Heart left ventricle (tissue), 16 donors: Measurements from ENCODE around the gene MOK. TPM values are rescaled to one million over a fixed set of nuclear protein-coding genes. Genes with fewer than 3 reads are reported as not detected.
"Not testable (repeated sequence)": the region's sequence is repeated elsewhere in the genome, so short reads cannot be mapped to it uniquely, and the experiment has no call there.

Experiments
- ATAC-seq, 4 donors: fragments of 200-7000 bp; cut with Tn5 transposase; one replicate each; pipeline ENCODE4 v1.9.1; 2020 to 2022; ENCODE audit warnings: moderate library complexity in 4 of 4, mild to moderate bottlenecking in 3 of 4, moderate number of reproducible peaks in 1 of 4
- DNase-seq, 5 donors: peaks; one replicate each; pipeline ENCODE4 v3.0.0-alpha.2; 2020
- H3K27ac ChIP-seq, 12 donors: fragments of 200-600 bp; sonication (generic) in 4 of 12; one replicate each; pipeline versions ENCODE4 v1.5.0 to v1.8.0; 2016 to 2022; ENCODE audit warnings: mild to moderate bottlenecking in 2 of 12
- H3K27me3 ChIP-seq, 9 donors: fragments of 200-600 bp; sonication (generic) in 2 of 9; one replicate each; pipeline versions ENCODE4 v1.5.1 to v1.8.0; 2016 to 2022; ENCODE audit warnings: mild to moderate bottlenecking in 3 of 9
- H3K36me3 ChIP-seq, 9 donors: fragments of 200-600 bp; sonication (generic) in 2 of 9; one replicate each; pipeline versions ENCODE4 v1.5.0 to v1.8.0; 2018 to 2022; ENCODE audit warnings: mild to moderate bottlenecking in 2 of 9
- H3K4me1 ChIP-seq, 12 donors: fragments of 200-600 bp; sonication (generic) in 4 of 12; one replicate each; pipeline versions ENCODE4 v1.5.0 to v1.8.0; 2016 to 2022; ENCODE audit warnings: mild to moderate bottlenecking in 3 of 12
- H3K4me3 ChIP-seq, 12 donors: fragments of 200-600 bp; sonication (generic) in 4 of 12; one replicate each; pipeline versions ENCODE4 v1.5.0 to v1.8.0; 2017 to 2022; ENCODE audit warnings: mild to moderate bottlenecking in 9 of 12, moderate library complexity in 4 of 12
- H3K9me3 ChIP-seq, 12 donors: fragments of 200-600 bp; sonication (generic) in 4 of 12; one replicate each; pipeline versions ENCODE4 v1.5.0 to v1.8.0; 2016 to 2022; ENCODE audit warnings: mild to moderate bottlenecking in 1 of 12
- CTCF ChIP-seq, 12 donors: fragments of 200-600 bp; sonication (generic) in 4 of 12; IDR thresholded peaks; one replicate each; pipeline versions ENCODE4 v1.5.0 to v1.8.0; 2018 to 2022; ENCODE audit warnings: antibody characterized with exemption in 12 of 12, mild to moderate bottlenecking in 5 of 12
- POLR2A ChIP-seq, 2 donors: fragments of 450-650 bp; IDR thresholded peaks; one replicate each; pipeline ENCODE4 v1.6.1; 2017; ENCODE audit warnings: antibody characterized with exemption in 2 of 2, mild to moderate bottlenecking in 2 of 2, moderate library complexity in 2 of 2
- WGBS, 4 donors: extraction: QIAGEN DNeasy Blood & Tissue Kit in 2 of 4; methylation state at CpG; one replicate each; pipeline versions ENCODE4 v1.1.5 to v1.1.7; 2013 to 2018; 5-methylcytosine and 5-hydroxymethylcytosine counted together
- intact Hi-C, 10 donors: fragments of 100-400 bp; cut with DNase I; formaldehyde crosslinking; loops; one replicate each; pipeline versions ENCODE4 v1.11.1 to v1.14.2; 2022
- polyA plus RNA-seq, 2 donors: library from polyadenylated mRNA; stranded (reverse); fragments of 200-250 nt; gene quantifications; one replicate each; pipeline ENCODE4 v1.2.3, GENCODE V29; 2013
- total RNA-seq, 9 donors: library from RNA; depleted of rRNA in 2 of 9; stranded (reverse); fragments of >200 nt in 2 of 9; fragmentation: NEBNext Ultra II Directional in 3 of 9; extraction: Animal tissue kit (Norgen Biotek cat#: 25700) in 3 of 9; gene quantifications; one replicate each; pipeline versions ENCODE4 v1.1.0 to v1.2.4, GENCODE V29; 2016 to 2023
- donor health status: ischemic (EF 13 %, LVEDD 7.1; RV severe dilation, severe dysfunction).
- donor health status: healthy with polysubstance abuse.
- donor health status: DM: no; HTN: yes; CAD: no.
- donor health status: DM: no; HTN: no; CAD: no.
- donor health status: ischemic (EF 25% LVEDD 6.9; RV normal size, moderate dysfunction).
- donor health status: ischemic (EF 25% LVEDD 5.7; RV mildly dilated, moderate dysfunction).
- donor health status: healthy.
- donor health status: DM: yes; HTN: yes; CAD: no.
- donor health status: ischemic (EF 35%, LVEDD 5.7; RV mildly dilated, moderate dysfunction).
- donor health status: nonischemic (EF 11% LVEDD 7.7; RV severe dilation, severe dysfunction).
- donor health status: DM: yes; HTN: yes; CAD: no.
- donor health status: PGD.
- donor health status: ischemic (EF 29% LVEDD 5.4; RV normal size, mild dysfunction).
- donor health status: nonischemic (EF 23%, LVEDD 6.1; RV moderate dilation, normal function).

Gene MOK
- total and polyA plus RNA-seq, 11 donors, result 8.7 to 18.1 (median 12.7) TPM

DNA sequence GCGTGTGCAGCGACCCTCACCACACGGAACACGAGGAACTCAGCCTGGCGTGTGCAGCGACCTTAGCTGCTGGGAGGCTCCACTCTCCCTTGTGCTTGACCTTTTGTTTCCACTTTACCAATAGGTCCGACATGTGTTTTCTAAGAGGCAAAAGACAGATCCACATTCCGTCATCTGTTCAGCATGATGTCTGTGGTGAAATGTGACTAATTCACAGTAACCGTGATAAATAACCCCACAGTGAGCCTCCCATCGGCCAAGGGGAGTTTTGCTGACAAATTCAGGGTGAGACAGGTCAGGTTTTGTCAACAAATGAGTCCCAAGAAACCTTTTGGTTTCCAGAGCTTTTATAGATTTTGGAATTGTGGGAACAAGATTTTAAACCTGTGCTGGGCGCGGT, 55.9 kb downstream of the MOK start:
- DNase-seq (no peak), ATAC-seq (no peak)
- 90 to 93% (median 91%) methylated on average over 12 of the region's 12 CpGs for WGBS, 4 donors
- H3K27me3 ChIP-seq, result no peaks in the 10 kb centered on the region
- no peak for TF ChIP-seq CTCF (IDR thresholded peaks at IDR 0.05)
- TF ChIP-seq POLR2A (IDR thresholded peaks at IDR 0.05), result no peak
- no peak overlapping the region for H3K27ac ChIP-seq
- peaks cover 0 to 5% (median 0%) of the 10 kb centered on the region in 12 donors for H3K4me1 ChIP-seq
- H3K36me3 ChIP-seq, result peaks cover 0 to 17% (median 0%) of the 10 kb centered on the region in 9 donors
- no peaks in the 10 kb centered on the region for H3K9me3 ChIP-seq
- no peak overlapping the region for H3K4me3 ChIP-seq
- intact Hi-C loops, result no loop called here

DNA sequence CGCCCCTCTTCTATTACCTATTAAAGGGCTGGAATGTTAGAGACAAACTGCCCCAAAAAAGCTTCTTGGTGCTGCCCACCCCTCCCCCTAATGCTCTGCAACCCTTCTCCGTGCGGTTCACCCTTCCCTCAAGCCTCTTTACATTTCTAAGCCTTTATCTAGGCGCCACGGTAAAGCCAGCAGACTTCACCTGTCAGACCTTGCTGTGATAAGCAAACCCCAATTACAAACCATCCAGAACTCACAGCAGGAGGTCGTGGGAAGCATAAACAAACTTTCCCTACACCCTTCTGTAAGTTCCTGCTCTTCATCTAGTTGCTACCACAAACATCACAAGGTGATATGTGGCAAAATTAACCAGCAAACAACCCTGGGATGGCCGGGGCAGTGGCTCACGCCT, 56.8 kb downstream of the MOK start:
- WGBS, 4 donors, result 84 to 91% (median 86%) methylated on average over 8 of the region's 8 CpGs
- no peak for DNase-seq
- TF ChIP-seq POLR2A (IDR thresholded peaks at IDR 0.05) (no peak), CTCF (IDR thresholded peaks at IDR 0.05) (no peak)
- no peak for ATAC-seq
- H3K27me3 ChIP-seq, result no peaks in the 10 kb centered on the region
- peaks cover 0 to 17% (median 0%) of the 10 kb centered on the region in 9 donors for H3K36me3 ChIP-seq
- H3K4me1 ChIP-seq, result peaks cover 0 to 4% (median 0%) of the 10 kb centered on the region in 12 donors
- no peak overlapping the region for H3K27ac ChIP-seq
- no peak overlapping the region for H3K4me3 ChIP-seq
- intact Hi-C loops, result no loop called here
- H3K9me3 ChIP-seq, result no peaks in the 10 kb centered on the region

GRCh38 chr14:102246071-102246470, 58.9 kb downstream of the MOK start:
- Histone ChIP-seq H3K36me3 (peaks cover 0 to 13% (median 0%) of the 10 kb centered on the region in 9 donors), H3K9me3 (no peaks in the 10 kb centered on the region), H3K4me1 (peaks cover 0 to 4% (median 0%) of the 10 kb centered on the region in 12 donors), H3K27ac (no peak overlapping the region), H3K4me3 (no peak overlapping the region), H3K27me3 (no peaks in the 10 kb centered on the region)
- intact Hi-C loops, result no loop called here
- 57 to 73% (median 61%) methylated on average over 9 of the region's 9 CpGs for WGBS, 4 donors
- TF ChIP-seq CTCF (IDR thresholded peaks at IDR 0.05), result no peak
- TF ChIP-seq POLR2A (IDR thresholded peaks at IDR 0.05), result no peak
- ATAC-seq, result no peak
- DNase-seq, result no peak

- DNase-seq, H3K4me3 ChIP-seq, H3K4me1 ChIP-seq, H3K27me3 ChIP-seq, H3K36me3 ChIP-seq, ATAC-seq, intact Hi-C loops, H3K9me3 ChIP-seq, H3K27ac ChIP-seq: not testable (repeated sequence)
- 95 to 100% (median 97%) methylated on average over 4 of the region's 4 CpGs for WGBS, 4 donors
Measured at GRCh38 chr14:102243795-102244194, 61.2 kb downstream of the MOK start.

DNA sequence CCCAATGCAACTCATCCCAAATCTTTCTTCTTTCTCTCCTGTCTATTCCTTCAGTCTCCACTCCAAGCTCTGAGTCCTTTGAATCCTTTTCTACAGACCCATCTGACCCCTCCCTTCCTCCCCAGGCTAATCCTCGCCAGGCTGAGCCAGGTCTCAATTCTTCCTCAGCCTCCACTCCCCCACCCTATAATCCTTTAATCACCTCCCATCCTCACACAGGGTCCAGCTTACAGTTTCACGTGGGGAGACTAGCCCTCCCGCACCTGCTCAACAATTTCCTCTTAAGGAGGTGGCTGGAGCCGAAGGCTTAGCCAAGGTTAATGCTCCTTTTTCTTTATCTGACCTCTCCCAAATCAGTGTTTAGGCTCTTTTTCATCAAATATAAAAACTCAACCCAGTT, 63.8 kb downstream of the MOK start:
- intact Hi-C loops, result no loop called here
- Histone ChIP-seq H3K36me3 (no peaks in the 10 kb centered on the region), H3K4me1 (peaks cover 0 to 2% (median 0%) of the 10 kb centered on the region in 12 donors), H3K9me3 (no peaks in the 10 kb centered on the region), H3K4me3 (no peak overlapping the region), H3K27me3 (no peaks in the 10 kb centered on the region), H3K27ac (no peak overlapping the region)
- no peak for DNase-seq
- 81 to 90% (median 86%) methylated on average over 4 of the region's 4 CpGs for WGBS, 4 donors
- no peak for TF ChIP-seq POLR2A (IDR thresholded peaks at IDR 0.05)
- no peak for TF ChIP-seq CTCF (IDR thresholded peaks at IDR 0.05)
- ATAC-seq, result no peak

GRCh38 chr14:102240481-102240880, 64.5 kb downstream of the MOK start:
- H3K4me1 ChIP-seq, H3K36me3 ChIP-seq, intact Hi-C loops, H3K9me3 ChIP-seq, H3K4me3 ChIP-seq, H3K27me3 ChIP-seq, ATAC-seq, H3K27ac ChIP-seq, DNase-seq: not testable (repeated sequence)
- 90 to 97% (median 95%) methylated on average over 5 of the region's 5 CpGs for WGBS, 4 donors
